Endodermal cell (in vitro differentiated cells): ENCODE results near the gene GALNT14. TPM values are rescaled to one million over a fixed set of nuclear protein-coding genes. Genes with fewer than 3 reads are reported as not detected.

ENCODE experiments used
- DNase-seq: peaks from one replicate; pipeline ENCODE4 v3.0.0-alpha.2; 2017
- H3K27ac ChIP-seq: 2 replicates; pipeline ENCODE4 v1.5.1; 2013; ENCODE audit warnings: mild to moderate bottlenecking, low read depth, low read length, moderate library complexity
- H3K27me3 ChIP-seq: 2 replicates; pipeline ENCODE4 v1.6.1; 2013; ENCODE audit warnings: mild to moderate bottlenecking, low read length, moderate library complexity; ENCODE audit not compliant: insufficient read depth, control insufficient read depth, poor library complexity, severe bottlenecking
- H3K36me3 ChIP-seq: 2 replicates; pipeline ENCODE4 v1.7.0; 2013; ENCODE audit warnings: mild to moderate bottlenecking, low read length, moderate library complexity; ENCODE audit not compliant: control insufficient read depth, insufficient read depth
- H3K4me1 ChIP-seq: one replicate; pipeline ENCODE4 v1.7.0; 2013; ENCODE audit warnings: low read length; ENCODE audit not compliant: control insufficient read depth, insufficient read depth
- H3K4me3 ChIP-seq: 2 replicates; pipeline ENCODE4 v1.5.1; 2013; ENCODE audit warnings: mild to moderate bottlenecking, low read length, moderate library complexity
- H3K9ac ChIP-seq: 2 replicates; pipeline ENCODE4 v1.6.1; 2013; ENCODE audit warnings: mild to moderate bottlenecking, low read length, moderate library complexity; ENCODE audit not compliant: poor library complexity, severe bottlenecking; ENCODE audit errors: extremely low read depth
- H3K9me3 ChIP-seq: 2 replicates; pipeline ENCODE4 v1.6.1; 2013; ENCODE audit warnings: mild to moderate bottlenecking, low read length, moderate library complexity; ENCODE audit not compliant: control insufficient read depth
- H3K27ac Mint-ChIP-seq: 2 replicates; pipeline ENCODE4 v1.8.0; 2020; ENCODE audit warnings: mixed read lengths
- H3K27me3 Mint-ChIP-seq: 2 replicates; pipeline ENCODE4 v1.8.0; 2021; ENCODE audit warnings: mild to moderate bottlenecking, mixed read lengths; ENCODE audit not compliant: insufficient read depth
- H3K36me3 Mint-ChIP-seq: 2 replicates; pipeline ENCODE4 v1.8.0; 2020; ENCODE audit warnings: low read depth, mixed read lengths
- H3K4me1 Mint-ChIP-seq: 2 replicates; pipeline ENCODE4 v1.8.0; 2020; ENCODE audit warnings: mixed read lengths
- H3K4me3 Mint-ChIP-seq: 2 replicates; pipeline ENCODE4 v1.8.0; 2020; ENCODE audit warnings: mild to moderate bottlenecking, moderate library complexity, mixed read lengths
- H3K9me3 Mint-ChIP-seq: 2 replicates; pipeline ENCODE4 v1.8.0; 2020; ENCODE audit warnings: mild to moderate bottlenecking, mixed read lengths
- WGBS, 2 experiments: methylation state at CpG; one replicate each; pipeline versions ENCODE4 v1.1.5 to v1.1.7; 2013; ENCODE audit warnings: missing lambda C conversion rate in 2 of 2, mixed read lengths in 1 of 2; ENCODE audit not compliant: insufficient coverage in 1 of 2, insufficient read length in 1 of 2; 5-methylcytosine and 5-hydroxymethylcytosine counted together
- total RNA-seq, 2 donors: library from RNA; stranded (reverse); fragmentation: NEBNext Ultra II Directional in 1 of 2; extraction: Animal tissue kit (Norgen Biotek cat#: 25700) in 1 of 2; gene quantifications; 2 replicates in 1 of 2; 3 replicates in 1 of 2; pipeline ENCODE4 v1.2.1, GENCODE V29; 2021
- TF ChIP-seq, protein P1 (sequence below): fragments of 200-600 bp; sonication (generic); conservative IDR thresholded peaks from 2 replicates; pipeline ENCODE4 v1.5.0; 2021; ENCODE audit warnings: antibody characterized with exemption, mild to moderate bottlenecking

GALNT14 gene
- total RNA-seq, 2 donors from 2014 or later, result 1.4 TPM

DNA sequence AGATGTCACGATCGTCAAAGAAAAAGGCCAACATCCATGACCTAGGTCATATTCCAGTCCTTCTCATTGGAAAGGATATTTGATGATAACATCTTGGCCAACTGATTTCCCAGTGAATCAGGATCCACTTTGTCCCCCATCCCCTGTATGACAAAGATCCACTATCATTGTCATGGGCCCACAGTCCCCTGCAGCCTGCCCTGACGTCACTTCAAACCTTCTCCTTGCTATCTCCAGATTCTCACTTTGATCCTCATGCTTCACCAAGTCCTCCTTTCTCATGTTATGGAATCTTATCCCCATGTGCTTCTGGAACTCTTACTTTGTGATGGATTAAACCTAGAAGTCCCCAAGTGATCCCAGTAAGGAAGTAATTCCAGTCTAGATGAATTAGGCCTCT, 25.7 kb downstream of the GALNT14 start:
- Histone ChIP-seq H3K27ac (no peak overlapping the region), H3K4me1 (no peaks in the 10 kb centered on the region), H3K9ac (no peak overlapping the region), H3K9me3 (peaks cover 32% of the 10 kb centered on the region), H3K36me3 (no peaks in the 10 kb centered on the region), H3K4me3 (no peak overlapping the region), H3K27me3 (no peaks in the 10 kb centered on the region)
- Mint-ChIP-seq H3K27me3 (peaks cover 2% of the 10 kb centered on the region), H3K4me3 (no peak overlapping the region), H3K36me3 (peaks cover 3% of the 10 kb centered on the region), H3K9me3 (peaks cover 26% of the 10 kb centered on the region), H3K4me1 (no peaks in the 10 kb centered on the region), H3K27ac (no peak overlapping the region)
- DNase-seq, result no peak
- TF ChIP-seq, protein P1, sequence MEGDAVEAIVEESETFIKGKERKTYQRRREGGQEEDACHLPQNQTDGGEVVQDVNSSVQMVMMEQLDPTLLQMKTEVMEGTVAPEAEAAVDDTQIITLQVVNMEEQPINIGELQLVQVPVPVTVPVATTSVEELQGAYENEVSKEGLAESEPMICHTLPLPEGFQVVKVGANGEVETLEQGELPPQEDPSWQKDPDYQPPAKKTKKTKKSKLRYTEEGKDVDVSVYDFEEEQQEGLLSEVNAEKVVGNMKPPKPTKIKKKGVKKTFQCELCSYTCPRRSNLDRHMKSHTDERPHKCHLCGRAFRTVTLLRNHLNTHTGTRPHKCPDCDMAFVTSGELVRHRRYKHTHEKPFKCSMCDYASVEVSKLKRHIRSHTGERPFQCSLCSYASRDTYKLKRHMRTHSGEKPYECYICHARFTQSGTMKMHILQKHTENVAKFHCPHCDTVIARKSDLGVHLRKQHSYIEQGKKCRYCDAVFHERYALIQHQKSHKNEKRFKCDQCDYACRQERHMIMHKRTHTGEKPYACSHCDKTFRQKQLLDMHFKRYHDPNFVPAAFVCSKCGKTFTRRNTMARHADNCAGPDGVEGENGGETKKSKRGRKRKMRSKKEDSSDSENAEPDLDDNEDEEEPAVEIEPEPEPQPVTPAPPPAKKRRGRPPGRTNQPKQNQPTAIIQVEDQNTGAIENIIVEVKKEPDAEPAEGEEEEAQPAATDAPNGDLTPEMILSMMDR, result no peak
- WGBS, 2 experiments, result 94 to 100% methylated on average over 3 of the region's 3 CpGs

DNA sequence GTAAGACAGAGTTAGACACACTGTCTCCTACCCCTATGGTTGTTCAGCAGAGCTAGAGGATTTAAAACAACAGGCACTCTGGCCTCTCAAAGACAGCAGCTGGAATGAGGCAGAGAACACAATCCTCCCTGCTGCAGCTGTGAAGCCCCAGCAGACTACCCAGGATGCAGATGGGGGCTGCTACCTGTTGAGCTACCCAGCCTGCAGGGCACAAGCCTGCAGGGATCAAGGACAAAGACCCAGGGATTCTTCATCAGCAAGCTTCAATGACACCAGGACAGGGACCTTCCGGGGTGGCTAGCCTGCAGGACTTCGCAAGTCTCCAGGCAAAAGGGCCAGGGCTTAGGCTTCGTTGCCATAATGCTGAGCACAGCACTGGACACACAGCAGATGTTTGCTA, 27.2 kb downstream of the GALNT14 start:
- DNase-seq, result no peak
- Histone ChIP-seq H3K4me1 (no peaks in the 10 kb centered on the region), H3K36me3 (no peaks in the 10 kb centered on the region), H3K9ac (no peak overlapping the region), H3K9me3 (peaks cover 31% of the 10 kb centered on the region), H3K27me3 (peaks cover 2% of the 10 kb centered on the region), H3K4me3 (no peak overlapping the region), H3K27ac (no peak overlapping the region)
- Mint-ChIP-seq H3K9me3 (peaks cover 26% of the 10 kb centered on the region), H3K27me3 (peaks cover 2% of the 10 kb centered on the region), H3K4me3 (no peak overlapping the region), H3K36me3 (peaks cover 3% of the 10 kb centered on the region), H3K4me1 (no peaks in the 10 kb centered on the region), H3K27ac (no peak overlapping the region)
- WGBS, 2 experiments, result 89 to 91% methylated on average over 3 of the region's 3 CpGs
- TF ChIP-seq, protein P1, result no peak

DNA sequence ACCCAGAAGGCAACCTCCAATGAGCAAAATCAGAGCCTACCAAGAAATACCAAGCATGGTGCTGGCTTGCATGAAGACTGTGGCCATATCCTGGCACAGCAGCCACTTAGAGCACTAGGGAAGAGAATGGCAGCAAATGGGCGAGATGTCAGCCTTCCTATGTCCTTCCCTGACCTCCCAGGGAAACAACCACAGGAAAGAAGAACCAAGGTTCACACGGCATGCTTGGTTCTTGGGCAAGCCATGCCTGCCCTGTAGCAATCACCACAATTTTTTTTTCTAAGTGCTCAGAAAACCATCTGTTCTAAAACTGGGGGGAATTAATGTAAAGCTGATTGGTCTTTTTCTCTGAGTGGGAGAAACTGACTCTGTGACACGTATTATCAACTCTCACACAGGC, 27.8 kb downstream of the GALNT14 start:
- no peak for DNase-seq
- Histone ChIP-seq H3K4me1 (no peaks in the 10 kb centered on the region), H3K27ac (no peak overlapping the region), H3K36me3 (no peaks in the 10 kb centered on the region), H3K9me3 (peaks cover 26% of the 10 kb centered on the region), H3K9ac (no peak overlapping the region), H3K4me3 (no peak overlapping the region), H3K27me3 (peaks cover 6% of the 10 kb centered on the region)
- TF ChIP-seq, protein P1, result no peak
- no peak overlapping the region for H3K4me3 Mint-ChIP-seq
- no peak overlapping the region for H3K27ac Mint-ChIP-seq
- peaks cover 3% of the 10 kb centered on the region for H3K36me3 Mint-ChIP-seq
- H3K27me3 Mint-ChIP-seq, result peaks cover 2% of the 10 kb centered on the region
- WGBS, 2 experiments, result 91 to 100% methylated on average over 1 to 3 of the region's 3 CpGs
- H3K4me1 Mint-ChIP-seq, result no peaks in the 10 kb centered on the region
- peaks cover 25% of the 10 kb centered on the region for H3K9me3 Mint-ChIP-seq
